A673 (cell line): Measurements from ENCODE around the gene NT5E. TPM values are rescaled to one million over a fixed set of nuclear protein-coding genes. Genes with fewer than 3 reads are reported as not detected.

Source experiments
- BruUV-seq: library from RNA; stranded (reverse); fragments of 400-500 nt; replicated peaks from 2 replicates; lab custom pipeline; 2021; lab: Mats Ljungman, UMichigan
- CTCF ChIA-PET: fragments of 300-600 bp; sonication (Branson Sonifier 250); formaldehyde crosslinking; loops from one replicate; lab custom pipeline; 2022; ENCODE audit warnings: antibody characterized with exemption; lab: Charles Lee
- POLR2A ChIA-PET: fragments of 300-600 bp; sonication (Branson Sonifier 250); formaldehyde crosslinking; loops from one replicate; lab custom pipeline; 2022; ENCODE audit warnings: antibody characterized with exemption; ENCODE audit not compliant: low non-redundant PET; lab: Charles Lee
- DNase-seq: peaks from one replicate; pipeline ENCODE4 v3.0.0-alpha.2; 2015; ENCODE audit warnings: low spot score
- H3K27ac ChIP-seq: fragments of 200-600 bp; sonication (generic); 2 replicates; pipeline ENCODE4 v1.5.1; 2016; ENCODE audit warnings: mixed run types, low read depth, mild to moderate bottlenecking, mixed read lengths, antibody characterized with exemption, low read length; ENCODE audit not compliant: poor library complexity, severe bottlenecking
- H3K27me3 ChIP-seq: fragments of 200-600 bp; sonication (generic); replicated peaks from 2 replicates; pipeline ENCODE4 v1.6.1; 2017; ENCODE audit warnings: mixed run types, low read depth, mild to moderate bottlenecking, mixed read lengths, antibody characterized with exemption, low read length; ENCODE audit not compliant: insufficient read depth, poor library complexity
- H3K36me3 ChIP-seq: fragments of 200-600 bp; sonication (generic); 2 replicates; pipeline ENCODE4 v1.6.1; 2016; ENCODE audit warnings: mixed run types, mild to moderate bottlenecking, mixed read lengths, antibody characterized with exemption, low read length; ENCODE audit not compliant: insufficient read depth, poor library complexity, severe bottlenecking
- H3K4me1 ChIP-seq: fragments of 200-600 bp; sonication (generic); 2 replicates; pipeline ENCODE4 v1.6.1; 2017; ENCODE audit warnings: mixed run types, mild to moderate bottlenecking, mixed read lengths, antibody characterized with exemption, low read length; ENCODE audit not compliant: insufficient read depth, poor library complexity, severe bottlenecking
- H3K4me3 ChIP-seq: fragments of 200-600 bp; sonication (generic); 2 replicates; pipeline ENCODE4 v1.5.1; 2016; ENCODE audit warnings: low read depth, mixed run types, mild to moderate bottlenecking, mixed read lengths, low read length; ENCODE audit not compliant: poor library complexity, severe bottlenecking
- H3K9me3 ChIP-seq: fragments of 200-600 bp; sonication (generic); 2 replicates; pipeline ENCODE4 v1.6.1; 2016; ENCODE audit warnings: mixed run types, low read depth, mild to moderate bottlenecking, mixed read lengths, antibody characterized with exemption, low read length; ENCODE audit not compliant: poor library complexity, severe bottlenecking
- CTCF ChIP-seq: fragments of 300-800, 200-600 bp; sonication (generic); conservative IDR thresholded peaks from 2 replicates; pipeline ENCODE4 v1.5.1; 2017; ENCODE audit warnings: low read depth, mild to moderate bottlenecking, antibody characterized with exemption, low read length, moderate library complexity, mixed read lengths
- EZH2 ChIP-seq: fragments of 200-600 bp; sonication (generic); IDR thresholded peaks from 2 replicates; pipeline ENCODE4 v1.6.1; 2017; ENCODE audit warnings: borderline replicate concordance, low read depth, mild to moderate bottlenecking, mixed read lengths, antibody characterized with exemption, low read length; ENCODE audit not compliant: poor library complexity, severe bottlenecking
- intact Hi-C: fragments of 100-400 bp; cut with micrococcal nuclease; formaldehyde crosslinking; loops from one replicate; pipeline ENCODE4 v1.10.0; 2022; ENCODE audit not compliant: unreplicated experiment
- total RNA-seq: library from RNA; stranded (reverse); gene quantifications from 2 replicates; pipeline ENCODE4 v1.2.3, GENCODE V29; 2021

Gene NT5E
- total RNA-seq, 1 experiment from 2014 or later, result 32.7 TPM

GRCh38 chr6:85416766-85417165 lies 33.1 kb upstream of the NT5E start:
- ChIA-PET CTCF (no interaction called here), POLR2A (no interaction called here)
- no peaks in the 10 kb centered on the region for H3K4me1 ChIP-seq
- H3K27ac ChIP-seq, result no peak overlapping the region
- H3K4me3 ChIP-seq, result no peak overlapping the region
- no peaks in the 10 kb centered on the region for H3K9me3 ChIP-seq
- H3K27me3 ChIP-seq, result no peaks in the 10 kb centered on the region
- TF ChIP-seq CTCF (no peak), EZH2 (no peak)
- no TSS peak for BruUV-seq
- intact Hi-C loops, result no loop called here
- no peak for DNase-seq
- no peaks in the 10 kb centered on the region for H3K36me3 ChIP-seq

GRCh38 chr6:85417336-85417735 lies 32.5 kb upstream of the NT5E start:
- no peaks in the 10 kb centered on the region for H3K9me3 ChIP-seq
- no peak overlapping the region for H3K4me3 ChIP-seq
- H3K27ac ChIP-seq, result no peak overlapping the region
- no peak for DNase-seq
- ChIA-PET POLR2A (no interaction called here), CTCF (no interaction called here)
- no peaks in the 10 kb centered on the region for H3K27me3 ChIP-seq
- intact Hi-C loops, result no loop called here
- TF ChIP-seq CTCF (no peak), EZH2 (no peak)
- H3K36me3 ChIP-seq, result no peaks in the 10 kb centered on the region
- BruUV-seq, result no TSS peak
- no peaks in the 10 kb centered on the region for H3K4me1 ChIP-seq

GRCh38 chr6:85418059-85418458 lies 31.8 kb upstream of the NT5E start:
- no peaks in the 10 kb centered on the region for H3K9me3 ChIP-seq
- ChIA-PET POLR2A (no interaction called here), CTCF (no interaction called here)
- BruUV-seq, result no TSS peak
- TF ChIP-seq CTCF, result no peak
- TF ChIP-seq EZH2, result no peak
- H3K4me1 ChIP-seq, result no peaks in the 10 kb centered on the region
- no peak overlapping the region for H3K4me3 ChIP-seq
- intact Hi-C loops, result no loop called here
- DNase-seq, result no peak
- H3K36me3 ChIP-seq, result no peaks in the 10 kb centered on the region
- H3K27me3 ChIP-seq, result no peaks in the 10 kb centered on the region
- no peak overlapping the region for H3K27ac ChIP-seq
